ENCODE results near the gene DIPK2A.

The DIPK2A gene

DNA sequence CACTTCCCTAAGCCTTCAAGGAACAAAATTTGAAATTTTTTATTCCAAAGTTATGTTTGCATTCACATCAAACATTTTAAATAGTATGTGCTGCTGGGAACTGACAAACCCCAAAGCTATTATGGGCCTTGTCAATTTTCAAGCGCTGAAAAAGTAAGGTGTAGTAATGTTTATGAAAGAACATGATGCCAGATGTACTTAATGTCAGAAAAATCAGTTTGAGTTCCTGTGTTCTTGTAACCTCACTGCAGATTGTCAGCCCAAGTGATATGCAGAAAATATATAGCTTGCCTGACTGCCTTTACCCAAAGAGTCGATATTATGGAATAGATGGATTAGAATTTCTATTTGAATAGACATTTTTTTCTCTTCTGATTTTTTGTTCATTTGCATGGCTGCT is 20.8 kb upstream of the DIPK2A start:
- TF ChIP-seq, protein P1, sequence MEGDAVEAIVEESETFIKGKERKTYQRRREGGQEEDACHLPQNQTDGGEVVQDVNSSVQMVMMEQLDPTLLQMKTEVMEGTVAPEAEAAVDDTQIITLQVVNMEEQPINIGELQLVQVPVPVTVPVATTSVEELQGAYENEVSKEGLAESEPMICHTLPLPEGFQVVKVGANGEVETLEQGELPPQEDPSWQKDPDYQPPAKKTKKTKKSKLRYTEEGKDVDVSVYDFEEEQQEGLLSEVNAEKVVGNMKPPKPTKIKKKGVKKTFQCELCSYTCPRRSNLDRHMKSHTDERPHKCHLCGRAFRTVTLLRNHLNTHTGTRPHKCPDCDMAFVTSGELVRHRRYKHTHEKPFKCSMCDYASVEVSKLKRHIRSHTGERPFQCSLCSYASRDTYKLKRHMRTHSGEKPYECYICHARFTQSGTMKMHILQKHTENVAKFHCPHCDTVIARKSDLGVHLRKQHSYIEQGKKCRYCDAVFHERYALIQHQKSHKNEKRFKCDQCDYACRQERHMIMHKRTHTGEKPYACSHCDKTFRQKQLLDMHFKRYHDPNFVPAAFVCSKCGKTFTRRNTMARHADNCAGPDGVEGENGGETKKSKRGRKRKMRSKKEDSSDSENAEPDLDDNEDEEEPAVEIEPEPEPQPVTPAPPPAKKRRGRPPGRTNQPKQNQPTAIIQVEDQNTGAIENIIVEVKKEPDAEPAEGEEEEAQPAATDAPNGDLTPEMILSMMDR (IDR thresholded peaks at IDR 0.05; ENCODE audit: low read depth, low read length) = no peak
- no peak for DNase-seq (ENCODE audit: low read depth in 2 of 2)
- H3K4me3 ChIP-seq (replicated peaks in 1 of 2; ENCODE audit: low read depth in 2 of 2, low read length in 2 of 2) = no peak overlapping the region

DNA sequence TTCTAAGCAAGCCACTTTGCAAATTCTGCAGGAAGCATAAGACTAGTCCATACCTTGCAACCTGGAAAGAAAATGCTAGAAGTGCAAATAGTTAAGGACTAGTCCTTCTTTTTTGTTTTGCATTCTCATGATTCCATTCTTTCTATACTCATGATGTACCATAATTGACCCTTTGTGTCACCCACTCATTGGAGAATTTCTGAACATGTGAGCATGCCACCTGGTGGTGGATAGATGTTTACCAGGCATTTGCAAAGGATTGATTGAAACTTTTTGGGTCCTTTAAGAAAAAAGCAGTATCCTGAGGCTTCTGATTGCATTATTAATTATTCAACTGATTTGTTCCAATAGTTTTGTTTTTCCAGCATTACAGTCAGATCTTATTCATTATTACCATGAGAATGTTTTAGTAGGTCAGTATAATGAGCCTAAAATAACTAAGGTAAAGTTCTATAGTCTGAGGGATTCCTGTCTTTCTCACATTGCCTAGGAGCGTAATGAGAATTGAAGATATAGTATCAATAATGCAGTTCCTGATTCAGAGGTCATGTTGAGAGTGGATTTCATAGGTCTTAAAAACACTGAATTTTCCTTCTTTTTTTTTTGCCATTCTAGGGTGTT is 20.2 kb upstream of the DIPK2A start:
- peak; percentile 70 for DNase-seq (ENCODE audit: low read depth in 2 of 2)

DNA sequence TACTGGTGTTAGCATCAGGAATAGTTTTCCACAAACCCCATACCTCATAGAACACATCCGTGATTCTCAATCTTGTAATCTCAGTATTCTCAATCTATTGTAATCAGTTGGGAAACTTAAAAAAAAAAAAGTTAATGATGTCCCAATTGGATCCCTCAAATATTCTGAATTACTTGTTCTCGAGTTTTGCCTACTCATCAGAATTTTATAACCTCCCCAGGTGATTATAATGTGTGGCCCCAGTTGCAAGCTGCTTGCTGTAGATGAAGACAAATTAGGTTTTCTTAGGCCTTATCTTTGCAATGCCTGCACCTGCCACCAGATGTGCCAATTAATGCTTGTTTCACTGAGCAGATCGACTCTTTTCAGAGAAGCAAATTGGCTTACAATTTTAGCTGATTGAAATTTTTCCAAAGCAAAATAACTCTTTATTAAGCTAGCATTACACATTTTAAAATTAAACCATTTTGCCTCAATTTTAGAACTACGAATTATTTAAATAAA is 19.0 kb upstream of the DIPK2A start:
- DNase-seq (ENCODE audit: low read depth in 2 of 2) = no peak
- TF ChIP-seq, protein P1 (IDR thresholded peaks at IDR 0.05; ENCODE audit: low read depth, low read length) = no peak
- H3K4me3 ChIP-seq (replicated peaks in 1 of 2; ENCODE audit: low read depth in 2 of 2, low read length in 2 of 2) = no peak overlapping the region

More for the DNA sequence above, 20.2 kb upstream of the DIPK2A start:
- TF ChIP-seq, protein P1 (IDR thresholded peaks at IDR 0.05; ENCODE audit: low read depth, low read length) = peak; percentile 72
- H3K4me3 ChIP-seq (replicated peaks in 1 of 2; ENCODE audit: low read depth in 2 of 2, low read length in 2 of 2) = no peak overlapping the region

DNA sequence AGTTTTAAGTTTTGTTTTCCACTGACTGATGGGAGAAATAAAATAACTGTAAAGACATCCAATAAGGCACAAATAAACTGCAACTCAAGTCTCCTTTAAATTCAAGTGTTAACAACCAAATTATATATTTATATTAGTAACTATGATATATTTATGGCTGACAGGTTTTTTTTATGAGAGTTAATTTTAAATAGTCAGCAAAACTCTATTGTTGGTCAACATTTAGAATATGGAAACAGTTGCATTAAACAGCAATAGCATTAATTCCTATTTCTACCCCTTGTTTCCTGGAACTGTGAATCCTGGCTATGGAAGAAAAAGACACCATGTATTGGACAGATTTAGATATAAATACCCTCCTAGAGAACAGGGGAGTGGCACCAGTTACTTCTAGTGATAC is 16.5 kb upstream of the DIPK2A start:
- TF ChIP-seq, protein P1 (IDR thresholded peaks at IDR 0.05; ENCODE audit: low read depth, low read length) = no peak
- DNase-seq (ENCODE audit: low read depth in 2 of 2) = no peak
- no peak overlapping the region for H3K4me3 ChIP-seq (replicated peaks in 1 of 2; ENCODE audit: low read depth in 2 of 2, low read length in 2 of 2)

DNA sequence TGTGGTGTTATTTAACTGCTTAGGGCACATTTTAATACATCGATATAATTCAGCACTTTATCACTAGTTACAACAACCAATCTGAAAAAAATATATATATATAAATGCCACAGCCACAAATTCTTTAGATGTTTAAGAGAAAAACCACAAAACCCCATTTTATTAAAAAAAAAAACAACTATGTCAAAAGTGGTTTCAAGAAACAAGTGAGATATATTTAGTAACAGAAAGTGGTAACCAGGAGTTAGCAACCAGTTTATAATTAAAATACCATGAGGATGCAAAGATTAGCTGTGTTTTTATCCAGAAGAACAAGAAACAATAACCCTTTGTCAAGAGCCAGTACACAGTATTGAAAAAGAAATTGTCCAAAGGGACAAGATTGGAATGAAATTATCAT is 14.8 kb upstream of the DIPK2A start:
- TF ChIP-seq, protein P1 (IDR thresholded peaks at IDR 0.05; ENCODE audit: low read depth, low read length) = no peak
- no peak for DNase-seq (ENCODE audit: low read depth in 2 of 2)
- H3K4me3 ChIP-seq (replicated peaks in 1 of 2; ENCODE audit: low read depth in 2 of 2, low read length in 2 of 2) = no peak overlapping the region

DNA sequence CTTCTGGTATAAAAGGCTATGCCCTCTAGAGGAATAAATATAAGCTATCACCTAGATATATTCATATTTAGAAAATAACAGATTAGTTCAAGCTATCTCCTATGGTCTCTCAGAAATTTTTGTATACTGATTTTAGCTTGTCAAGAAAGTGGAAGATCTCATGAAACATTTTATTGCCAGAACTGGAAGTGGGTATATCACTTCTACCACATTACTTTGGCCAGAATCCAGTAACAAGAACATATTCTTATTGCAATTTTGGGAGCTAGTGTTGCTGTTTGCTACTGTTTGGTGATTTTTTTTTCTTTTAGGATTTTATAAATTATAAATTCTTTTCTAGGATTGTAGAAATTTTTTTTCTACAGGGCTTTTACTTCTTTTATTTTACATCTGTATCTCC is 14.2 kb upstream of the DIPK2A start:
- no peak for DNase-seq (ENCODE audit: low read depth in 2 of 2)

More for the DNA sequence above, 14.2 kb upstream of the DIPK2A start:
- no peak overlapping the region for H3K4me3 ChIP-seq (replicated peaks in 1 of 2; ENCODE audit: low read depth in 2 of 2, low read length in 2 of 2)
- TF ChIP-seq, protein P1 (IDR thresholded peaks at IDR 0.05; ENCODE audit: low read depth, low read length) = no peak

Measured in cardiac fibroblast (primary cell).